NCI-H2196 (cell line): ENCODE results near the gene FYTTD1.

ENCODE experiments used
- DNase-seq: peaks from one replicate; lab custom pipeline; 2025; ENCODE audit not compliant: unreplicated experiment; lab: John Stamatoyannopoulos, UW

Gene FYTTD1

GRCh38 chr3:197791892-197792647 lies 42.4 kb downstream of the FYTTD1 start:
- DNase-seq = no peak

- no peak for DNase-seq
Observed at GRCh38 chr3:197793247-197793646, 43.6 kb downstream of the FYTTD1 start.

- DNase-seq = no peak
Observed at GRCh38 chr3:197794115-197794514, 44.4 kb downstream of the FYTTD1 start.

GRCh38 chr3:197795200-197795599 lies 45.5 kb downstream of the FYTTD1 start:
- DNase-seq = no peak

GRCh38 chr3:197796087-197796486 lies 46.4 kb downstream of the FYTTD1 start:
- no peak for DNase-seq

- DNase-seq = no peak
Observed at GRCh38 chr3:197798863-197799262, 49.2 kb downstream of the FYTTD1 start.

- no peak for DNase-seq
Observed at GRCh38 chr3:197800379-197800778, 50.7 kb downstream of the FYTTD1 start.

- DNase-seq = peak; percentile 43
Observed at GRCh38 chr3:197801891-197802778, 52.5 kb downstream of the FYTTD1 start.

- no peak for DNase-seq
Observed at GRCh38 chr3:197802779-197803459, 53.2 kb downstream of the FYTTD1 start.

GRCh38 chr3:197804511-197804910 lies 54.8 kb downstream of the FYTTD1 start:
- DNase-seq = no peak

GRCh38 chr3:197807969-197808587 lies 58.4 kb downstream of the FYTTD1 start:
- no peak for DNase-seq

- DNase-seq = no peak
Observed at GRCh38 chr3:197809356-197810020, 59.8 kb downstream of the FYTTD1 start.

GRCh38 chr3:197810901-197811300 lies 61.2 kb downstream of the FYTTD1 start:
- no peak for DNase-seq

- DNase-seq = no peak
Observed at GRCh38 chr3:197811343-197811742, 61.7 kb downstream of the FYTTD1 start.

- DNase-seq = no peak
Observed at GRCh38 chr3:197814372-197814771, 64.7 kb downstream of the FYTTD1 start.

GRCh38 chr3:197820550-197821335 lies 71.1 kb downstream of the FYTTD1 start:
- no peak for DNase-seq

- no peak for DNase-seq
Observed at GRCh38 chr3:197829397-197830045, 79.8 kb downstream of the FYTTD1 start.

- no peak for DNase-seq
Observed at GRCh38 chr3:197830308-197830966, 80.8 kb downstream of the FYTTD1 start.

GRCh38 chr3:197830967-197831313 lies 81.3 kb downstream of the FYTTD1 start:
- DNase-seq = no peak
